Hepatocyte (in vitro differentiated cells): Measurements from ENCODE around the gene GRAMD1A.

Experiments used
- CTCF ChIP-seq: fragments of 200-600 bp; sonication (generic); IDR thresholded peaks from 2 replicates; pipeline ENCODE4 v1.5.1; 2016; ENCODE audit warnings: antibody characterized with exemption, mild to moderate bottlenecking; ENCODE audit not compliant: poor library complexity
- EZH2 ChIP-seq: fragments of 200-600 bp; sonication (generic); IDR thresholded peaks from 2 replicates; pipeline ENCODE4 v1.6.1; 2016; ENCODE audit warnings: antibody characterized with exemption, mild to moderate bottlenecking, borderline replicate concordance
- EZH2phosphoT487 ChIP-seq: fragments of 200-600 bp; sonication (generic); IDR thresholded peaks from one replicate; pipeline ENCODE4 v1.6.1; 2018; ENCODE audit warnings: antibody characterized with exemption, mild to moderate bottlenecking, low read depth, moderate library complexity; ENCODE audit not compliant: unreplicated experiment, severe bottlenecking

DNA sequence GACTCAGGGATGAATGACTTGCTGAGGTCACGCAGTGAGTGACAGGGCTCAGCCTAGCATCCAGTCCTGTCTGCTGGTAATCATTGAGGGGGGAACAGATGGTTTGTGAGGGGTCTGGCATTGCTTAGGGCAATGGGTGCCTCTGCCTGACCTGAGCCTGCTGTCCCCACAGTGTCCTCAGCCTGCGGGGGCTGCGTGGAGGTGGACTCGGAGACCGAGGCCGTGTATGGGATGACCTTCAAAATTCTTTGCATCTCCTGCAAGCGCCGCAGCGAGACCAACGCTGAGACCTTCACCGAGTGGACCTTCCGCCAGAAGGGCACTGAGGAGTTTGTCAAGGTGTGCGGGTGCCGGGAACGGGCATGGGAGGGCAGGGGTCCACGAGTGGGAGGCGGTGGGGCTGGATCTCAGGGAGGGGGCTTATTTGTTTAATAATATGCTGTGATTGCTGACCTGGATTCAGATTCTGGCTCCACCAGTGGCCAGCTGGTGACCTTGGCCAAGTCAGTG lies 32.3 kb downstream of the GRAMD1A start:
- TF ChIP-seq EZH2 (no peak), EZH2phosphoT487 (no peak), CTCF (no peak)
